Endothelial cell of umbilical vein (primary cell): ENCODE measurements around the gene C6orf136. TPM values are rescaled to one million over a fixed set of nuclear protein-coding genes. Genes with fewer than 3 reads are reported as not detected.
A peak's percentile ranks its signal among the peaks of the same experiment; 100 is the strongest.

Source experiments
- BruUV-seq: library from RNA; stranded (reverse); fragments of 400-500 nt; replicated peaks from 2 replicates; lab custom pipeline; 2021; lab: Mats Ljungman, UMichigan
- CTCF ChIA-PET: fragments of 300-600, 350-600 bp; sonication (Branson Sonifier 250); formaldehyde crosslinking; loops from one replicate; lab custom pipeline; 2021; ENCODE audit warnings: antibody characterized with exemption, inconsistent platforms; lab: Charles Lee
- POLR2A ChIA-PET: fragments of 300-600, 350-600 bp; sonication (Branson Sonifier 250); formaldehyde crosslinking; loops from one replicate; lab custom pipeline; 2021; ENCODE audit warnings: antibody characterized with exemption, inconsistent platforms; lab: Charles Lee
- DNase-seq: peaks from one replicate; pipeline ENCODE4 v3.0.0-alpha.2; 2011; ENCODE audit warnings: low read depth, low spot score
- FAIRE-seq: peaks from 2 replicates; lab custom pipeline; 2011; peaks lifted over from hg19 to GRCh38; lab: Jason Lieb, UNC
- H2AFZ ChIP-seq: 2 replicates; pipeline ENCODE4 v1.6.0; 2012; ENCODE audit warnings: low read depth, low read length, control low read depth, inconsistent platforms
- H3K27ac ChIP-seq: 2 replicates; pipeline ENCODE4 v1.5.1; 2011; ENCODE audit warnings: low read depth, mild to moderate bottlenecking, control low read depth, low read length, moderate library complexity; ENCODE audit not compliant: insufficient read depth
- H3K27me3 ChIP-seq, 2 experiments: 2 replicates each; pipeline versions ENCODE4 v1.6.0 to v1.6.1; 2011; ENCODE audit warnings: low read length in 2 of 2, mixed read lengths in 1 of 2; ENCODE audit not compliant: control insufficient read depth in 2 of 2, insufficient read depth in 2 of 2
- H3K36me3 ChIP-seq, 2 experiments: 2 replicates in 1 of 2; 3 replicates in 1 of 2; pipeline ENCODE4 v1.5.1; 2011; ENCODE audit warnings: low read length in 2 of 2, mild to moderate bottlenecking in 1 of 2, moderate library complexity in 1 of 2; ENCODE audit not compliant: control insufficient read depth in 2 of 2, insufficient read depth in 2 of 2; ENCODE audit errors: extremely low read depth in 1 of 2
- H3K4me1 ChIP-seq: 3 replicates; pipeline ENCODE4 v1.5.1; 2011; ENCODE audit warnings: mild to moderate bottlenecking, low read length; ENCODE audit not compliant: control insufficient read depth, insufficient read depth; ENCODE audit errors: extremely low read depth
- H3K4me2 ChIP-seq: 2 replicates; pipeline ENCODE4 v1.6.1; 2011; ENCODE audit warnings: low read length, control low read depth, mixed read lengths; ENCODE audit not compliant: insufficient read depth
- H3K4me3 ChIP-seq, 3 experiments: fragments of 200-600 bp in 1 of 3; sonication (generic), shearing (Covaris generic) in 1 of 3; replicated peaks in 1 of 3; 2 replicates each; pipeline ENCODE4 v1.5.1; 2011 to 2016; ENCODE audit warnings: control low read depth in 3 of 3, low read length in 3 of 3, mild to moderate bottlenecking in 2 of 3, inconsistent platforms in 1 of 3, low read depth in 1 of 3, moderate library complexity in 1 of 3; ENCODE audit not compliant: insufficient read depth in 1 of 3
- H3K79me2 ChIP-seq: 2 replicates; pipeline ENCODE4 v1.6.0; 2012; ENCODE audit warnings: low read length, inconsistent platforms; ENCODE audit not compliant: control insufficient read depth, insufficient read depth
- H3K9ac ChIP-seq: replicated peaks from 2 replicates; pipeline ENCODE3; 2011; ENCODE audit warnings: low read length, control low read depth; ENCODE audit not compliant: insufficient read depth; ENCODE audit errors: extremely low read depth
- H3K9me1 ChIP-seq: replicated peaks from 3 replicates; pipeline ENCODE4 v1.6.0; 2011; ENCODE audit warnings: mild to moderate bottlenecking, low read length; ENCODE audit not compliant: control insufficient read depth, insufficient read depth; ENCODE audit errors: extremely low read depth
- H3K9me3 ChIP-seq: replicated peaks from 2 replicates; pipeline ENCODE4 v1.5.1; 2012; ENCODE audit warnings: low read length, inconsistent platforms; ENCODE audit not compliant: control insufficient read depth, insufficient read depth
- H4K20me1 ChIP-seq: replicated peaks from 2 replicates; pipeline ENCODE3; 2011; ENCODE audit warnings: mild to moderate bottlenecking, low read length; ENCODE audit not compliant: control insufficient read depth, insufficient read depth; ENCODE audit errors: extremely low read depth
- EZH2 ChIP-seq: IDR thresholded peaks from 2 replicates; pipeline ENCODE4 v1.6.1; 2012; ENCODE audit warnings: borderline replicate concordance, low read depth, mild to moderate bottlenecking, moderate library complexity, low read length, inconsistent platforms; ENCODE audit not compliant: severe bottlenecking
- FOS ChIP-seq: IDR thresholded peaks from 2 replicates; pipeline ENCODE4 v1.6.1; 2011; ENCODE audit warnings: mild to moderate bottlenecking, low read length, moderate library complexity, borderline replicate concordance; ENCODE audit not compliant: insufficient read depth
- JUN ChIP-seq: IDR thresholded peaks from 2 replicates; pipeline ENCODE4 v1.6.1; 2011; ENCODE audit warnings: borderline replicate concordance, low read depth; ENCODE audit not compliant: insufficient read length, insufficient read depth
- MYC ChIP-seq: IDR thresholded peaks from one replicate; pipeline ENCODE4 v1.6.1; 2011; ENCODE audit warnings: mild to moderate bottlenecking, low read depth, low read length
- POLR2A ChIP-seq: IDR thresholded peaks from 2 replicates; pipeline ENCODE4 v1.6.1; 2012; ENCODE audit warnings: low read depth, mild to moderate bottlenecking, control low read depth, low read length
- POLR2AphosphoS5 ChIP-seq: IDR thresholded peaks from 2 replicates; pipeline ENCODE4 v1.6.1; 2012; ENCODE audit warnings: low read depth, mild to moderate bottlenecking, control low read depth, low read length, moderate library complexity; ENCODE audit not compliant: insufficient read depth
- dilution Hi-C: fragments of 300-500 bp; cut with MboI; formaldehyde crosslinking; loops from one replicate; pipeline ENCODE4 v1.15.0; 2019; ENCODE audit warnings: low sequenced_read_pairs; ENCODE audit not compliant: extremely low pct_ligation_motif_present
- intact Hi-C: fragments of 100-400 bp; cut with micrococcal nuclease; formaldehyde crosslinking; loops from one replicate; pipeline ENCODE4 v1.10.0; 2022
- polyA plus RNA-seq, 4 experiments: library from polyadenylated mRNA; depleted of rRNA in 3 of 4; stranded (reverse) in 3 of 4; unstranded in 1 of 4; fragments of >200 nt; gene quantifications; 2 replicates each; pipeline versions ENCODE4 v1.2.1 to v1.2.3, GENCODE V29; 2011 to 2012; ENCODE audit warnings: missing spikeins in 1 of 4
- total RNA-seq: library from RNA; stranded (reverse); gene quantifications from 2 replicates; pipeline ENCODE4 v1.2.3, GENCODE V29; 2021
- TF ChIP-seq, protein P1 (sequence below), 2 donors: IDR thresholded peaks; 1 replicate in 1 of 2; 2 replicates in 1 of 2; pipeline ENCODE4 v1.5.1; 2011; ENCODE audit warnings: low read length in 2 of 2, mild to moderate bottlenecking in 2 of 2, moderate library complexity in 2 of 2, control low read depth in 1 of 2, inconsistent platforms in 1 of 2, low read depth in 1 of 2; ENCODE audit not compliant: insufficient read depth in 1 of 2; ENCODE audit errors: extremely low read depth in 1 of 2
- TF ChIP-seq, protein P2 (sequence below): IDR thresholded peaks from 2 replicates; pipeline ENCODE4 v1.6.1; 2011; ENCODE audit not compliant: insufficient read depth, insufficient read length

C6orf136 gene
- total and polyA plus RNA-seq, 2 donors (not counting 3 experiments of a cell fraction or from before 2014, with no cell fraction given), result 19.1 to 21.0 TPM

DNA sequence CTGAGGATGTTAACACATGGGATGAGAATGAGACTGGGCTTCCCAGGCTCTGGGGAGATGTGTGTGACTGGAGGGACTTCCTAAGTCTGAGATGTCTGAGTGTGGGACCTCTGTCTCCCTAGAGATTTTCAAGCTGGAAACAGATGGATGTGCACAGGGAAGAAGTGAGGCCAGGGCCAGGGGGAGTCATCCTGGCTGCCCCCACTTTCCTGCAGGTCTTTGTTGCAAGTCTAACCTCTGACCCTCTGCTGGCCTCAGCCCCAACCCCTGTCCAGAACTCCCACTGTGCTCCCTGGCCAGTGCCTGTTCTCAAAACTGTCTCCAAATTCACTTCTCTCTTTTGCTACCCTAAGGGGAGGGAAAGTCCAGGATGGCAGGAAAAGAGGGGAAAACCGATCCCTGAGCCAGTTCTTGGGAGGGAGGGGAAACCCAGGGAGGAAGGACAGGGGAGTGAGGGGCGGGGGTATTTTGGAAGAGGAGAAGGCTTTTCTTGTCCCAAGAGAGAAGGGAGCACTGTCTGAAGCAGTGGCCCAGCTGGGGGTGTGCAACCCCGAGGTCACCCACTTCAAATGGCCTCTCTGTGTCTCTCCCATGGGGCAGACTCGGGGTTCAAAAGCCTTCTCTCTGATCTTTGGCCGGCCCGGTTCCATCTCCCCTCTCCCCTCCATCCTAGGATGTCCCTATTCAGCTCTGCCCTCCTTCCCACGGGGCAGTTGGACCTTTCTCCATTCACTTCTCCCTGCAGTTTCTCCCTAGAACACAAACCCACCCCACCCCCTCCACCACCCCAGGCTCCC is 36.4 kb downstream of the C6orf136 start:
- Histone ChIP-seq H3K9ac (peak overlapping the region; percentile 91), H3K4me3 (peak overlapping the region; percentile 81 to 93 (median 87)), H3K9me3 (no peaks in the 10 kb centered on the region), H2AFZ (no peak overlapping the region), H3K36me3 (peaks cover 3 to 4% of the 10 kb centered on the region in 2 experiments), H3K9me1 (no peaks in the 10 kb centered on the region), H3K79me2 (peaks cover 90% of the 10 kb centered on the region), H3K27me3 (no peaks in the 10 kb centered on the region), H4K20me1 (no peaks in the 10 kb centered on the region), H3K27ac (peak overlapping the region; percentile 94), H3K4me2 (peak overlapping the region; percentile 85), H3K4me1 (peaks cover 43% of the 10 kb centered on the region)
- POLR2A ChIA-PET, result interaction anchor here (3.5 kb wide), 1 partner anchor 35 kb away, joined by 18 read pairs; the partner anchor contains the start of gene MDC1
- no TSS peak for BruUV-seq
- FAIRE-seq (no peak), DNase-seq (peak; percentile 39)
- TF ChIP-seq FOS, result no peak
- no peak for TF ChIP-seq MYC
- TF ChIP-seq POLR2A, result no peak
- no peak for TF ChIP-seq JUN
- TF ChIP-seq EZH2, result no peak
- TF ChIP-seq, protein P1, sequence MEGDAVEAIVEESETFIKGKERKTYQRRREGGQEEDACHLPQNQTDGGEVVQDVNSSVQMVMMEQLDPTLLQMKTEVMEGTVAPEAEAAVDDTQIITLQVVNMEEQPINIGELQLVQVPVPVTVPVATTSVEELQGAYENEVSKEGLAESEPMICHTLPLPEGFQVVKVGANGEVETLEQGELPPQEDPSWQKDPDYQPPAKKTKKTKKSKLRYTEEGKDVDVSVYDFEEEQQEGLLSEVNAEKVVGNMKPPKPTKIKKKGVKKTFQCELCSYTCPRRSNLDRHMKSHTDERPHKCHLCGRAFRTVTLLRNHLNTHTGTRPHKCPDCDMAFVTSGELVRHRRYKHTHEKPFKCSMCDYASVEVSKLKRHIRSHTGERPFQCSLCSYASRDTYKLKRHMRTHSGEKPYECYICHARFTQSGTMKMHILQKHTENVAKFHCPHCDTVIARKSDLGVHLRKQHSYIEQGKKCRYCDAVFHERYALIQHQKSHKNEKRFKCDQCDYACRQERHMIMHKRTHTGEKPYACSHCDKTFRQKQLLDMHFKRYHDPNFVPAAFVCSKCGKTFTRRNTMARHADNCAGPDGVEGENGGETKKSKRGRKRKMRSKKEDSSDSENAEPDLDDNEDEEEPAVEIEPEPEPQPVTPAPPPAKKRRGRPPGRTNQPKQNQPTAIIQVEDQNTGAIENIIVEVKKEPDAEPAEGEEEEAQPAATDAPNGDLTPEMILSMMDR (IDR thresholded peaks at IDR 0.05; ENCODE audit: extremely low read depth in 1 of 2, insufficient read depth in 1 of 2, low read depth in 1 of 2, low read length in 2 of 2), result no peak
- TF ChIP-seq, protein P2, sequence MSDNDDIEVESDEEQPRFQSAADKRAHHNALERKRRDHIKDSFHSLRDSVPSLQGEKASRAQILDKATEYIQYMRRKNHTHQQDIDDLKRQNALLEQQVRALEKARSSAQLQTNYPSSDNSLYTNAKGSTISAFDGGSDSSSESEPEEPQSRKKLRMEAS, result no peak
- no peak for TF ChIP-seq POLR2AphosphoS5
- intact Hi-C loops, result loop anchor here (2.0 kb wide), 1 partner anchor 403 kb away; no protein-coding TSS in a partner anchor
- CTCF ChIA-PET, result interaction anchor here (1.1 to 6.6 kb wide), 7 partner anchors 10 to 404 kb away, joined by 4 to 296 read pairs (median 13); partner anchors contain the start of genes DHX16, MDC1 and TUBB
- dilution Hi-C loops, result no loop called here
